NCI-H146 (cell line): ENCODE results near the gene ATP5IF1.

Experiments used
- DNase-seq: peaks from one replicate; lab custom pipeline; 2025; lab: John Stamatoyannopoulos, UW

Gene ATP5IF1

DNA sequence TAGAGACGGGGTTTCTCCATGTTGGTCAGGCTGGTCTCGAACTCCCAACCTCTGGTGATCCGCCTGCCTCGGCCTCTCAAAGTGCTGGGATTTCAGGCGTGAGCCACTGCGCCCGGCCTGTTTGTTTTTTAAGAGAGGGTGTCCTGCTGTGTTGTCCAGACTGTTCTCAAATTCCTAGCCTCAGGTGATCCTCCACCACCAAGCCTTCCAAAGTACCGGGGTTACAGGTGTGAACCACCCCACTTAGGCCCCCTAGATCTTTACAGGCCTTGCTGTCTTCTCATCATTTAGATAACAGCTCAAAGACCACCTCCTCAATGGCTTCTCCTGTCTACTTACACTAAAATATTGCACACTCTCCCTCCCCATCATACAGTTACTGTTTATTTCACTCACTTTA is 29.7 kb downstream of the ATP5IF1 start:
- no peak for DNase-seq

DNA sequence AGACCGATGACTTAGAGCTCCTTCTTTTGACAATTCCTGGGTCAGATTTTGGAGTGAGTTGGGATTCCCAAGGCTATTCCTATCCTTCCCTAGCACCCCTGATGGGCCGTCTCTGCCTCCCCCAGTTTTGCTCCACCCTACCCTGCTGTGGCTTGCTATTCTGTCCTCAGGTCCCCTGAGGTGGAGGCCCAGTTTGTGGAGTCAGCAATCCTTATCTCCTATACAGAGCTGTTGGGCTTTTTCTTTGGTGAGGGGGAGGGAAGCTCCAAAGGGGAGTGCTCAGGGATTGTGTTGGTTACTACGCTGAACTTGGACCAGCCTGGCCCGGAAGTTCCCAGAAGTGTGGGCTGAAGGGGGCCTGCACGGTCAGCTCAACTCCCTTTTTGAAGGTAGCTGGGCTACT is 31.0 kb downstream of the ATP5IF1 start:
- DNase-seq, result no peak

DNA sequence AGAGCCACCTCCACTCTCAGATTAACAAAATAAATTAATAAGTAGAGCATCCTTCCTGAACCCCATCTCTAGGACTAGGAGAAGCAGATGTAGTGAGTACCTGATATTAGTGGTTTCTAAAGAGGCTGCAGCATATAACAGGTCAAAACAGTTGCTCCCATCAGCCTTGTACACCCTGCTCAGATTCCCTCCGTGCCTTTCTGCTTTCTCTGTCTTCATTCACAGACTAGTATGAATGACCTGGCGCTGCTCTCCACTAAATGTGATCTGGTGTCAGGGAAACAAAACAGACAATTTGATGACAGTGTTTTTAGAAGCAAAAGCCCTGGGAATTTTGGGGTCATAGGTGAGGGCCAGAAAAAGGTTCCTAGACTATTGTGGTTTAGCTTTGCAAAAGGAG is 31.7 kb downstream of the ATP5IF1 start:
- DNase-seq, result no peak

DNA sequence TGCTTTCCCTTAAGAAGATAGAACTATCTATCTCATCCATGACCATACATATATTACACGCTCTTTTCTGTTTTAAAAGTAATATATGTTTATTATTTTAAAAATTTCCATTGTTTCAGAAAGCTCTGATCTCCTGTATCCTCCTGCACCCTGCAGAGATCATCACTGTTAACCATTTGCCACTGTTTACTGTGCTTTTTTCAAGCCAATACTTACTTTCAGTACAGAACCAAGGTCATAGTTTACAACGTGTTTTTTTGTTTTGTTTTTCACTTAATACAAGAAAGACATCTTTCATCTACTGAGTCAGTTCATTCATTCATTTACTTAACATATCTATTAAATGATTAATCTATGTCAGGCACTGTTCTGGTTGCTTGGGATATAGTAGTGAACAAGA is 33.6 kb downstream of the ATP5IF1 start:
- DNase-seq, result no peak

DNA sequence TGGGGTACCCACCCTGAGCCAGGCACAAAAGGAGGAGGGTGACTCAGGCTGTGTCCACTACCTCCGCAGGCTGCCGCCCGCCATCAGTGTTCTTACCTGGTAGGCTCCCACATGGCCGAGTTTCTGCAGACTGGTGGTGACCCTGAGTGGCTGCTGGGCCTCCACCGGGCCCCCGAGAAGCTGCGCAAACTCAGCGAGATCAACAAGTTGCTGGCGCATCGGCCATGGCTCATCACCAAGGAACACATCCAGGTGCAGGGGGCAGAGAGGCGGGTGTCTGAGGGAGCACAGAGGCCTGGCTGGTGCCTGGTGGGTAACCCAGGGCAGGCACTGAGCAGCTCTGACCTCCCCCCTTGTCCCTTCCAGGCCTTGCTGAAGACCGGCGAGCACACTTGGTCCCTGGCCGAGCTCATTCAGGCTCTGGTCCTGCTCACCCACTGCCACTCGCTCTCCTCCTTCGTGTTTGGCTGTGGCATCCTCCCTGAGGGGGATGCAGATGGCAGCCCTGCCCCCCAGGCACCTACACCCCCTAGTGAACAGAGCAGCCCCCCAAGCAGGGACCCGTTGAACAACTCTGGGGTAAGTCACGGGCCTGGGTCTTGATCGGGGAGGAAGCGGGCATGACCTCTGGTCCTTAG is 36.4 kb downstream of the ATP5IF1 start:
- no peak for DNase-seq

DNA sequence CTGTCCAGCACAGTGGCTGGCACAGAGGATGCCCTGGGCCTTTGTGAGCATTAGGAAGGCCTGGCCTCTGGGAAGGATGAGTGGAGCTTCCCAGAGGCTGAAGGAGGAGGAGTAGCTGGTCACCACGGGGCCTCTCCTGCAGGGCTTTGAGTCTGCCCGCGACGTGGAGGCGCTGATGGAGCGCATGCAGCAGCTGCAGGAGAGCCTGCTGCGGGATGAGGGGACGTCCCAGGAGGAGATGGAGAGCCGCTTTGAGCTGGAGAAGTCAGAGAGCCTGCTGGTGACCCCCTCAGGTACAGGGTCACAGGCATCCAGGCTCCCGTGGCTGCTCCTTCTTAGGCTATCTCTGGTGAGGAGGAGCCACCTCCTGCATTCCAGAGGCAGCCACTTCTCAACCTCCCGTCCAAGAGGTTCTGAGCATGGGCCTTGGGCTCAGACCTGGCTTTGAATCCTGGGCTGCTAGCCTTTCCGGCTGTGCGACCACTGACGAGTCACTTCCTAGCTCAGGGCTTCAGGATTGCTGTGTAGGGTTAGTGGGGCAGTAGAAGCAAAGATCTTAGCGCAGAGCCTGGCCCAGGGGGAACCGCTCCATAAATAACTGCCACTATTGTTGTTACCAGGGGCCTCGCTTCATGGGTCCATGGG is 37.4 kb downstream of the ATP5IF1 start:
- no peak for DNase-seq

DNA sequence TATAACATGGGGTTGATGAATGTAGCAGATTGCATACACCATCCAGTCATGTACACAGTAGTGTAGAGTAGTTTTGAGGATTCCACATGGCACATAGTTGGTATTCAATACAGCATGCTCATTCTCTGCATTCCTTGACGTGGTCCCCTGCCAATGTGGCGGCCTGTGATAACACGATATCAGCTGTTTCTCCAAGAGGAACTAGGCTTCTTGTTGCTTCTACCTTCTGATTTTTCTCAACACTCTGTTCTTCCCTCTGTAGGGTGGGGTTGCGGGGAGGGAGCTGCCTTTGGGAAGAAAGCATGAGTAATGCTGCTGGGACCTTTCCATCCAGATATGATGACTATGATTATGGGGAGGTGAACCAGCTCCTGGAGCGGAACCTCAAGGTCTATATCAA is 42.8 kb downstream of the ATP5IF1 start:
- no peak for DNase-seq

DNA sequence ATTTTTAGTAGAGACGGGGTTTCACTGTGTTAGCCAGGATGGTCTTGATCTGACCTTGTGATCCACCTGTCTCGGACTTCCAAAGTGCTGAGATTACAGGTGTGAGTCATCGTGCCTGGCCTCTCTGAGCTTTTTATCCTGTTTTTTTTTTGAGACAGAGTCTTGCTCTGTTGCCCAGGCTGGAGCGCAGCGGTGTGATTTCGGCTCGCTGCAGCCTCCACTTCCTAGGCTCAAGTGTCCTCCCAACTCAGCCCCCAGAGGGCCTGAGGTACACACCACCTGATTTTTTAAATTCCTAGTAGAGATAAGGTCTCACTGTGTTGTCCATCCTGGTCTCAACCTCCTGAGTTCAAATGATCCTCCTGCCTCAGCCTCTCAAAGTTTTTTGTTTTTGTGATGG is 43.8 kb downstream of the ATP5IF1 start:
- DNase-seq, result no peak

DNA sequence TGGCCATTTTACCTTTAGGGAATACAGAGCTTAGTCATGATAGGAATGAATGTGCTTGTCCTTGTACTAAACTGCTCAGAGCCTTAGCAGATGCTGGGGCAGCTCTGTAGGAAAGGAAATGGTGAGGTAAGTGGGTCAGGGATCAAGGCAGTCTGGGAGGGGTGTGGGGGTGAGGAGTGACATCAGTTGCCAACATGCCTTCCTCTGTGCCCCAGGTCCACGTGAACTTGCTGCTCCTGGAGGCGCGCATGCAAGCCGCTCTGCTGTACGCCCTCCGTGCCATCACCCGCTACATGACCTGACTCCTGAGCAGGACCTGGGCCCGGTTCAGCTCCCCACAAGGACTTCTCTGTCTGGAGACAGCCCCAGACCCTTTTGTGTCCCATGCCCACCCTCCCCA is 44.6 kb downstream of the ATP5IF1 start:
- no peak for DNase-seq

DNA sequence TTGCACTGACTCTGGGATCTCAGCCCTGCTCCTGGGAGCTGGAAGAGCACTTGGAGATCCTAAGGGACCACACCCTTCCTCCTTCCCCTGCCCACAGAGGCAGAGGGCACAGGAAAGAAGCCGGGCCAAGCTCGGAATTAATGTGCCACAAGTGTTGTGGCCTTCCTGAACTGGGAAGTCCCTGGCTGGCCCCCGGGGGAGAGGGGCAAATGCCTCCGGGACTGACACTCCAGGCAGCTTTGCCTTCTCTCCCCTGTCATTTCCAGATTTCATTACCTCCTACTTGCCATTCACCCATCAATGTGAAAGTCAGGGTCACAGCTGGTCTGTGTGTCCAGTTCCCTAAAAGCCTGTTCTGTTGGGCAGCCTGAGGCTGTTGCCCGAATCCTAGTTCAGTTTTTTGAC is 45.1 kb downstream of the ATP5IF1 start:
- DNase-seq, result no peak

DNA sequence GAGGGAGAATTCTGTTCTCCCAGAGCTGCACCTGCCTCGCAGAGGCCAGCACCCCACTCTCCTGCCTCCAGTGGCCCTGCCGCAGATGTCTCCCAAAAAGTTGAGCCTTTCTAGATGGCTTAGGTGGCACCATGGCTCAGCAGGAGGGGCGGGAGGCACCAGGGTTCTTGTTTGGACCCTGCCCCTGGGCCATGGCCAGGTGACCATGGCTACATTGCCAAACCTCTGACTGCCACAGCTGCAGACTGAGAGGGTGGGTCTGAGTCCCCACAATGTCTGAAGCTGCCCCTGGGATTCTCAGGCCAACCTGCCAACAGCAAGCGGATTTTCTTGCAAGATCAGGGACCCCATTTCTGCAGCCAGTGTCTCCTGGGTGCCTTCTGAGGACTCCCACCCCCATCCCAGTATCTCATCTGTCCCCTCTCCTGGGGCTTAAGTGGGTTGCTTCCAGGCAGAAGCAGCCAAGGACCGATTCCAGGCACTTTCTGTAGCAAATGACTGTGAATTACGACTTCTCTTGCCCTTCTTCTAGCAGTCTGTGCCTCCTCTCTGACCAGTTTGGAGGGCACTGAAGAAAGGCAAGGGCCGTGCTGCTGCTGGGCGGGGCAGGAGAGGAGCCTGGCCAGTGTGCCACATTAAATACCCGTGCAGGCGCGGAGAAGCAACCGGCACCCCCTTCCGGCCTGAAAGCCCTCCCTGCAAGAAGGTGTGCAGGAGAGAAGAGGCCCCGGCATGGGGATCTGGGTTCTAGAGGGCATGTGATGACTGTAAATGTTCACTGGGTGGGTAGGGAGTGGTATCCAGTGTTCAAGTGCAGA is 45.9 kb downstream of the ATP5IF1 start:
- DNase-seq, result no peak

DNA sequence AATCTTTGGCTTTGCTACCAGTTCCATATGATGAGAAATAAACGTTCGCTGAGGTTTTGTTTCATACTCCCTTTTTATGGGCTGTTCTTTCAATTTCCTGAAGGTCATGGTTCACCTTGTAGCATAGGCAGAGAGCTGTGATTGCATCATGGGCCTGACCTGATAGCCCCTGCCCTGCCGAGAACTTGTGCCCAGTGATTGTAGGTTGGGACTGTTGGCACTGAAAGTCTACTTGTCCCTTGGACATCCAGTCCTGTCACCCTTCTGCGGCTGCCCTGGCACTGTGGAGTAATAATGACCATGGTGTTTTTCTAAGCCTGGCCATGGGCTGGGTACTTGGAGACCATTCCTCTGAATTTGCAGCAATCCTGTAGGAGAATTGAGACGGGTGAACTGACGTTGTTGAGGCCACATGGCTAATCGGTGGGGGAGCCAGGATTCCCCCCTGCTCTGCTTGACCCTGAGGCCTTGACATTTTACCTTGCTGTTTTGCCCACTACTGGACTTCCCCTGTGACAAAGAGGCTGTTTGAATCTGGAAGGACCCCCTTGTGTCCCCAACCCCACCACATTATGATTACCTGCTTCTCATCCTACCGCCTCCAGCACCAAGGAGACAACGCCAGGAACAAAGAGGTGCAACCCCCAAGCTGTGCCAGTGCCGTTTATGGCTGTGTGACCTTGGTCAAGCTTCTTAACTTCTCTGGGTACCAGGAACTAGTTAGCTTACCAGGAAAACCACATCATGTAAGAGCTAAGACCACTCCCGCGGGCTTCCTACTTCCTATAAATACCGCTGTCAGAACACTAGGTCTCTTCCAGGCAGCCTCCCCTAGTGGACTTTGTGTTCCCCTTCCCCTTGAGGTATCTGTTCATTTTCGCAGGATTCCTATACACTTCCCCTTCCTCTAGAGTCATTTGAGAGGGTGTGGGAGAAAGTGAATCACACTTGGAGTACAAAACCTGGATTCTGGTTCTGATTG is 46.8 kb downstream of the ATP5IF1 start:
- no peak for DNase-seq

DNA sequence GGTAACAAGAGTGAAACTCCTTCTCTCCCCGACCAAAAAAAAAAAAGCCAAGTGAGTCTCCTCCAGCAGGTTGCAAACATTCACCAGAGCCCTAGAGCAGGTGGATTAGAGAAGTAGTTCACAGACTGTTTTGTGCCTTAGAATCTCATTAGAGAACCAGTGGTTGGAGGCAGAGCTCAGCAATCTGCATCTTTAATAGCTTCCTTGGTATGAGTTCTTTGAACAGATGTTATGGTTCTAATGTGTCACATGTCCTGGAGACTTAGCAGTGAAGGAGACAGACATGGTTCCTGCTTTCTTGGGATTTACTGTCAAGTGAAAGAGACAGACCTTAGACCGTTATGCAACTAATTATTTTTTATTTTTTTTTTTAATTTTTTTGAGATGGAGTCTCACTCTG is 50.2 kb downstream of the ATP5IF1 start:
- no peak for DNase-seq
